SK-N-SH (cell line): ENCODE data around the gene CIB4. TPM values are rescaled to one million over a fixed set of nuclear protein-coding genes. Genes with fewer than 3 reads are reported as not detected.

Experiments used
- CTCF ChIA-PET: fragments of 300-600, 350-600 bp; formaldehyde crosslinking; extraction: SDS; loops from one replicate; lab custom pipeline; 2021; lab: Yijun Ruan, JAX
- POLR2A ChIA-PET: fragments of 350-600 bp; sonication (Branson Sonifier 250); formaldehyde crosslinking; extraction: SDS; loops from one replicate; lab custom pipeline; 2020; ENCODE audit warnings: antibody characterized with exemption, inconsistent platforms; lab: Yijun Ruan, JAX
- DNase-seq: peaks from one replicate; pipeline ENCODE4 v3.0.0; 2012
- H2AFZ ChIP-seq: fragments of 200-600 bp; sonication (generic); 2 replicates; pipeline ENCODE4 v1.8.1; 2016; ENCODE audit warnings: antibody characterized with exemption, mild to moderate bottlenecking, low read depth
- H3F3A ChIP-seq: fragments of 200-600 bp; sonication (generic); replicated peaks from 2 replicates; pipeline ENCODE3; 2016; ENCODE audit warnings: antibody characterized with exemption, mild to moderate bottlenecking; ENCODE audit not compliant: insufficient read depth
- H3K27ac ChIP-seq, 2 experiments: fragments of 200-500 bp in 1 of 2; fragments of 200-600 bp in 1 of 2; sonication (Bioruptor generic) in 1 of 2; sonication (generic), shearing (Covaris generic) in 1 of 2; 2 replicates each; pipeline versions ENCODE4 v1.5.1 to v1.6.1; 2014 to 2016; ENCODE audit warnings: low read depth in 2 of 2, inconsistent platforms in 1 of 2, low read length in 1 of 2, mild to moderate bottlenecking in 1 of 2, mixed read lengths in 1 of 2
- H3K27me3 ChIP-seq: fragments of 200-600 bp; sonication (generic), shearing (Covaris generic); 2 replicates; pipeline ENCODE4 v1.6.1; 2016; ENCODE audit warnings: mixed run types; ENCODE audit not compliant: insufficient read depth
- H3K36me3 ChIP-seq, 2 experiments: fragments of 200-500 bp in 1 of 2; fragments of 200-600 bp in 1 of 2; sonication (Bioruptor generic) in 1 of 2; sonication (generic) in 1 of 2; replicated peaks in 1 of 2; 2 replicates each; pipeline versions ENCODE3 to v1.5.1; 2014 to 2016; ENCODE audit warnings: low read length in 1 of 2, mild to moderate bottlenecking in 1 of 2; ENCODE audit not compliant: insufficient read depth in 2 of 2, control insufficient read depth in 1 of 2
- H3K4me1 ChIP-seq, 2 experiments: fragments of 200-500 bp in 1 of 2; fragments of 200-600 bp in 1 of 2; sonication (Bioruptor generic) in 1 of 2; sonication (generic), shearing (Covaris generic) in 1 of 2; 2 replicates each; pipeline versions ENCODE4 v1.5.1 to v1.6.1; 2014 to 2016; ENCODE audit warnings: low read depth in 1 of 2, low read length in 1 of 2, mixed run types in 1 of 2; ENCODE audit not compliant: insufficient read depth in 2 of 2, control insufficient read depth in 1 of 2
- H3K4me2 ChIP-seq: fragments of 200-600 bp; sonication (generic), shearing (Covaris generic); 2 replicates; pipeline ENCODE4 v1.6.1; 2017; ENCODE audit warnings: mixed run types
- H3K4me3 ChIP-seq, 2 experiments: fragments of 200-500 bp in 1 of 2; fragments of 200-600 bp in 1 of 2; sonication (Bioruptor generic) in 1 of 2; sonication (generic), shearing (Covaris generic) in 1 of 2; 2 replicates each; pipeline versions ENCODE4 v1.5.1 to v1.8.1; 2014 to 2016; ENCODE audit warnings: low read depth in 2 of 2, inconsistent platforms in 1 of 2, low read length in 1 of 2, mild to moderate bottlenecking in 1 of 2, mixed read lengths in 1 of 2, moderate library complexity in 1 of 2
- H3K79me2 ChIP-seq: fragments of 200-600 bp; sonication (generic); 2 replicates; pipeline ENCODE4 v1.8.1; 2017; ENCODE audit warnings: mild to moderate bottlenecking; ENCODE audit not compliant: insufficient read depth
- H3K9ac ChIP-seq: fragments of 200-600 bp; sonication (generic); 2 replicates; pipeline ENCODE4 v1.6.1; 2017; ENCODE audit warnings: mixed run types
- H3K9me2 ChIP-seq: fragments of 200-600 bp; sonication (generic); 2 replicates; pipeline ENCODE4 v1.6.1; 2017; ENCODE audit warnings: mixed run types
- H3K9me3 ChIP-seq: fragments of 200-600 bp; sonication (generic); 2 replicates; pipeline ENCODE4 v1.6.1; 2017; ENCODE audit warnings: mixed run types, mild to moderate bottlenecking, moderate library complexity
- H4K20me1 ChIP-seq: fragments of 200-600 bp; sonication (generic); 2 replicates; pipeline ENCODE4 v1.6.1; 2017; ENCODE audit warnings: mild to moderate bottlenecking, mixed run types; ENCODE audit not compliant: insufficient read depth
- CTCF ChIP-seq: fragments of 200-600 bp; sonication (generic); IDR thresholded peaks from 2 replicates; pipeline ENCODE4 v1.6.1; 2017; ENCODE audit warnings: antibody characterized with exemption, mild to moderate bottlenecking, moderate library complexity
- EP300 ChIP-seq, 2 experiments: IDR thresholded peaks; 2 replicates each; pipeline versions ENCODE4 v1.4.0 to v1.6.1; 2012; ENCODE audit warnings: borderline replicate concordance in 1 of 2, low read depth in 1 of 2, low read length in 1 of 2
- EZH2phosphoT487 ChIP-seq: fragments of 200-600 bp; sonication (generic); IDR thresholded peaks from 2 replicates; pipeline ENCODE4 v1.6.1; 2017; ENCODE audit warnings: low read depth, mixed run types, mild to moderate bottlenecking, antibody characterized with exemption, moderate library complexity, borderline replicate concordance
- GATA2 ChIP-seq: sonication (generic); formaldehyde crosslinking; IDR thresholded peaks from 2 replicates; pipeline ENCODE4 v1.5.0; 2020; ENCODE audit warnings: mild to moderate bottlenecking, missing genetic modification reagents
- IRF3 ChIP-seq: fragments of 150-350 bp; IDR thresholded peaks from 2 replicates; pipeline ENCODE4 v1.6.1; 2016; ENCODE audit warnings: mild to moderate bottlenecking, low read depth, low read length
- JUND ChIP-seq: IDR thresholded peaks from 2 replicates; pipeline ENCODE4 v1.4.0; 2012
- MAX ChIP-seq: IDR thresholded peaks from 2 replicates; pipeline ENCODE4 v1.4.0; 2012; ENCODE audit warnings: low read depth
- MXI1 ChIP-seq: IDR thresholded peaks from 2 replicates; pipeline ENCODE4 v1.6.1; 2012; ENCODE audit warnings: mild to moderate bottlenecking, low read depth, low read length, improper control_type of control experiment
- NRF1 ChIP-seq: IDR thresholded peaks from 2 replicates; pipeline ENCODE4 v1.6.1; 2012; ENCODE audit warnings: low read depth, mild to moderate bottlenecking, low read length
- PBX3 ChIP-seq: IDR thresholded peaks from 2 replicates; pipeline ENCODE4; 2012
- POLR2AphosphoS5 ChIP-seq: IDR thresholded peaks from 2 replicates; pipeline ENCODE4 v1.6.1; 2012; ENCODE audit warnings: low read depth, low read length
- RCOR1 ChIP-seq: fragments of 150-350 bp; IDR thresholded peaks from 2 replicates; pipeline ENCODE4 v1.6.1; 2017; ENCODE audit warnings: antibody characterized with exemption, low read length
- REST ChIP-seq: IDR thresholded peaks from 2 replicates; pipeline ENCODE4 v1.6.1; 2012; ENCODE audit warnings: mild to moderate bottlenecking, low read depth, low read length, moderate library complexity
- RFX5 ChIP-seq: IDR thresholded peaks from 2 replicates; pipeline ENCODE4 v1.6.1; 2012; ENCODE audit warnings: mild to moderate bottlenecking, improper control_type of control experiment, low read length
- RXRA ChIP-seq: IDR thresholded peaks from 2 replicates; pipeline ENCODE4 v1.4.0; 2012; ENCODE audit warnings: low read depth, mild to moderate bottlenecking, borderline replicate concordance
- SIN3A ChIP-seq: IDR thresholded peaks from 2 replicates; pipeline ENCODE4 v1.6.1; 2012; ENCODE audit warnings: low read depth, mild to moderate bottlenecking, low read length, moderate library complexity, borderline replicate concordance
- SMC3 ChIP-seq: IDR thresholded peaks from 2 replicates; pipeline ENCODE4 v1.6.1; 2012; ENCODE audit warnings: low read depth, low read length, improper control_type of control experiment
- TAF1 ChIP-seq: IDR thresholded peaks from 2 replicates; pipeline ENCODE4 v1.6.1; 2012; ENCODE audit warnings: low read depth, mild to moderate bottlenecking, low read length, moderate library complexity, borderline replicate concordance
- YY1 ChIP-seq: IDR thresholded peaks from 2 replicates; pipeline ENCODE4 v1.4.0; 2012; ENCODE audit warnings: low read depth, mild to moderate bottlenecking
- WGBS: methylation state at CpG from one replicate; pipeline ENCODE4 v1.1.6; 2017; ENCODE audit warnings: low lambda C conversion rate; 5-methylcytosine and 5-hydroxymethylcytosine counted together
- polyA plus RNA-seq, 3 experiments: library from polyadenylated mRNA; depleted of rRNA; stranded (reverse); fragments of >200 nt; gene quantifications; 2 replicates each; pipeline ENCODE4 v1.2.3, GENCODE V29; 2012

CIB4 gene
- polyA plus RNA-seq, 1 of the 3 experiments (the other 2 are of a cell fraction): not detected

GRCh38 chr2:26535663-26536275, 105.4 kb downstream of the CIB4 start:
- ChIA-PET POLR2A (no interaction called here), CTCF (interaction anchor here (3.7 kb wide), 1 partner anchor 42 kb away, joined by 12 read pairs; no protein-coding TSS in a partner anchor)
- H3K4me1 ChIP-seq: peaks cover 0 to 3% of the 10 kb centered on the region in 2 experiments; a peak in 2 of 4 replicates
- no peak overlapping the region for H2AFZ ChIP-seq
- H3K27ac ChIP-seq: no peak overlapping the region
- DNase-seq: no peak
- H3K9me3 ChIP-seq: no peaks in the 10 kb centered on the region
- no peak overlapping the region for H3K9ac ChIP-seq
- no peaks in the 10 kb centered on the region for H3F3A ChIP-seq
- H3K4me3 ChIP-seq: no peak overlapping the region
- H3K79me2 ChIP-seq: no peaks in the 10 kb centered on the region
- H3K9me2 ChIP-seq: no peaks in the 10 kb centered on the region
- no peak overlapping the region for H3K4me2 ChIP-seq
- no peaks in the 10 kb centered on the region for H3K27me3 ChIP-seq
- no peaks in the 10 kb centered on the region for H3K36me3 ChIP-seq
- TF ChIP-seq YY1 (no peak), RCOR1 (no peak), PBX3 (no peak), CTCF (no peak), RFX5 (no peak), POLR2AphosphoS5 (no peak), JUND (no peak), TAF1 (no peak), EZH2phosphoT487 (no peak), RXRA (no peak), MXI1 (no peak), SMC3 (no peak), NRF1 (no peak), MAX (no peak)
- TF ChIP-seq, all 33 proteins: peak for 0
- H4K20me1 ChIP-seq: no peaks in the 10 kb centered on the region
- WGBS: 64% methylated on average over 8 of the region's 8 CpGs

GRCh38 chr2:26534865-26535662, 106.1 kb downstream of the CIB4 start:
- POLR2A ChIA-PET: no interaction called here
- Histone ChIP-seq H3K36me3 (no peaks in the 10 kb centered on the region), H3K4me3 (no peak overlapping the region)
- TF ChIP-seq IRF3 (no peak), EZH2phosphoT487 (no peak), TAF1 (no peak), SIN3A (no peak), REST (no peak), EP300 (IDR thresholded peaks at IDR 0.05; ENCODE audit: borderline replicate concordance in 1 of 2, low read depth in 1 of 2, low read length in 1 of 2) (no peak), GATA2 (CRISPR knock-in tag) (no peak), POLR2AphosphoS5 (no peak)

More at GRCh38 chr2:26534865-26535662, 106.1 kb downstream of the CIB4 start:
- no peaks in the 10 kb centered on the region for H3K79me2 ChIP-seq
- no peak overlapping the region for H3K9ac ChIP-seq
- CTCF ChIA-PET: interaction anchor here (3.7 kb wide), 1 partner anchor 43 kb away, joined by 12 read pairs; no protein-coding TSS in a partner anchor
- no peak overlapping the region for H3K27ac ChIP-seq
- H3K9me3 ChIP-seq: no peaks in the 10 kb centered on the region
- H3K4me1 ChIP-seq: peaks cover 3% of the 10 kb centered on the region in 2 experiments; a peak in 3 of 4 replicates
- H2AFZ ChIP-seq: no peak overlapping the region
- no peaks in the 10 kb centered on the region for H4K20me1 ChIP-seq
- no peaks in the 10 kb centered on the region for H3K9me2 ChIP-seq
- H3F3A ChIP-seq: no peaks in the 10 kb centered on the region
- no peaks in the 10 kb centered on the region for H3K27me3 ChIP-seq
- no peak for DNase-seq
- WGBS: 59% methylated on average over 13 of the region's 13 CpGs
- H3K4me2 ChIP-seq: no peak overlapping the region
